ENCODE data around the gene RPL36. TPM values are rescaled to one million over a fixed set of nuclear protein-coding genes. Genes with fewer than 3 reads are reported as not detected.
A peak's percentile ranks its signal among the peaks of the same experiment; 100 is the strongest.

RPL36 gene
- total and polyA plus RNA-seq, 12 donors, result 270 to 1,152 (median 362) TPM

- no peaks in the 10 kb centered on the region for H3K9me3 ChIP-seq
- DNase-seq, result peak in 1 of 2 donors; percentile 39
- H3K4me3 ChIP-seq, result peak overlapping the region; percentile 32 to 97 (median 82)
- TF ChIP-seq CTCF (IDR thresholded peaks at IDR 0.05), result no peak
- peaks cover 0 to 16% (median 0%) of the 10 kb centered on the region in 9 donors for H3K36me3 ChIP-seq
- peaks cover 5 to 32% (median 21%) of the 10 kb centered on the region in 9 donors for H3K4me1 ChIP-seq
- H3K27ac ChIP-seq, result peak overlapping the region; percentile 57 to 97 (median 93)
- 20 to 22% methylated on average over 26 of the region's 26 CpGs for WGBS, 2 donors
- H3K27me3 ChIP-seq, result no peaks in the 10 kb centered on the region
- intact Hi-C loops (cut with DNase I), result loop anchor here in 4 of 10 donors (2.0 to 5.0 kb wide), 4 partner anchors 41 to 57 kb away; partner anchors contain the start of genes SAFB (in 3 of the 4), SAFB2 (in 3 of the 4), CATSPERD (in 1 of the 4) and LONP1 (in 1 of the 4)
- ATAC-seq, result peak in 2 of 8 donors; percentile 2 to 3
Observed at GRCh38 chr19:5679289-5680083, 10.6 kb upstream of the RPL36 start.

GRCh38 chr19:5680084-5680436 lies 10.0 kb upstream of the RPL36 start:
- peaks cover 5 to 32% (median 21%) of the 10 kb centered on the region in 9 donors for H3K4me1 ChIP-seq
- no peaks in the 10 kb centered on the region for H3K9me3 ChIP-seq
- peak overlapping the region; percentile 57 to 97 (median 93) for H3K27ac ChIP-seq
- no peaks in the 10 kb centered on the region for H3K27me3 ChIP-seq
- intact Hi-C loops (cut with DNase I), result loop anchor here in 3 of 10 donors (2.0 to 5.0 kb wide), 3 partner anchors 41 to 58 kb away; partner anchors contain the start of genes SAFB (in 2 of the 3), SAFB2 (in 2 of the 3), CATSPERD (in 1 of the 3) and LONP1 (in 1 of the 3)
- peak overlapping the region; percentile 32 to 97 (median 82) for H3K4me3 ChIP-seq
- DNase-seq (peak in 1 of 2 donors; percentile 58), ATAC-seq (peak in 6 of 8 donors; percentile 1 to 15 (median 9))
- 0 to 1% methylated on average over 23 of the region's 23 CpGs for WGBS, 2 donors
- H3K36me3 ChIP-seq, result peaks cover 0 to 16% (median 0%) of the 10 kb centered on the region in 9 donors
- TF ChIP-seq CTCF (IDR thresholded peaks at IDR 0.05), result no peak

GRCh38 chr19:5680437-5681368 lies 9.4 kb upstream of the RPL36 start, which contains the start of the genes HSD11B1L and MICOS13:
Gene HSD11B1L, plus strand, starts transcription at chr19:5681027. Its CDS starts 3,806 bp downstream, at chr19:5684833.
Gene MICOS13, minus strand, starts transcription at chr19:5680516. Its CDS starts 30 bp downstream, at chr19:5680486.
- intact Hi-C loops (cut with DNase I), result loop anchor here in 3 of 10 donors (2.0 to 5.0 kb wide), 3 partner anchors 40 to 58 kb away; partner anchors contain the start of genes SAFB (in 2 of the 3), SAFB2 (in 2 of the 3), CATSPERD (in 1 of the 3) and LONP1 (in 1 of the 3)
- Histone ChIP-seq H3K27me3 (no peaks in the 10 kb centered on the region), H3K4me3 (peak within 1 kb of the TSS; percentile 47 to 97 (median 82)), H3K9me3 (no peaks in the 10 kb centered on the region), H3K36me3 (peaks cover 0 to 16% (median 0%) of the 10 kb centered on the region in 9 donors), H3K4me1 (peaks cover 5 to 28% (median 20%) of the 10 kb centered on the region in 9 donors), H3K27ac (peak within 1 kb of the TSS; percentile 57 to 97 (median 93))
- WGBS, 2 donors, result 1 to 2% methylated on average over 91 to 94 of the region's 94 CpGs
- TF ChIP-seq CTCF (IDR thresholded peaks at IDR 0.05), result no peak
- peak; percentile 98 to 99 for DNase-seq
- ATAC-seq, result peak; percentile 90 to 98 (median 95)

Data from heart right ventricle (tissue), 16 donors.